HepG2 (cell line): ENCODE data around the gene ITIH2. TPM values are rescaled to one million over a fixed set of nuclear protein-coding genes. Genes with fewer than 3 reads are reported as not detected.

ENCODE experiments used
- CENPT ChIP-seq: sonication (generic); formaldehyde crosslinking; IDR thresholded peaks from 2 replicates; pipeline ENCODE4 v1.8.0; 2022; ENCODE audit warnings: low read depth, mild to moderate bottlenecking, moderate library complexity, missing genetic modification reagents
- CSRNP2 ChIP-seq: sonication (generic); formaldehyde crosslinking; conservative IDR thresholded peaks from 2 replicates; pipeline ENCODE4 v1.8.0; 2022; ENCODE audit warnings: low read depth, missing genetic modification reagents
- ELK4 ChIP-seq: sonication (generic); formaldehyde crosslinking; IDR thresholded peaks from 2 replicates; pipeline ENCODE4 v1.9.0; 2021; ENCODE audit warnings: missing genetic modification reagents, borderline replicate concordance
- GABPB1 ChIP-seq: IDR thresholded peaks from 2 replicates; pipeline ENCODE4 v1.6.1; 2016; ENCODE audit warnings: mild to moderate bottlenecking, missing genetic modification reagents, moderate library complexity, missing compliant biosample characterization
- HDAC6 ChIP-seq: fragments of 200-600 bp; sonication (generic); IDR thresholded peaks from 2 replicates; pipeline ENCODE4 v1.7.0; 2017; ENCODE audit warnings: mild to moderate bottlenecking, antibody characterized with exemption, low read length, low read depth
- HOXA7 ChIP-seq: sonication (generic); formaldehyde crosslinking; IDR thresholded peaks from 2 replicates; pipeline ENCODE4 v1.8.1; 2022; ENCODE audit warnings: mild to moderate bottlenecking, missing genetic modification reagents, moderate library complexity
- MXI1 ChIP-seq: IDR thresholded peaks from 3 replicates; pipeline ENCODE4 v1.6.1; 2012; ENCODE audit warnings: low read depth, low read length, inconsistent platforms, borderline replicate concordance
- NONO ChIP-seq, 2 experiments: fragments of 450-650 bp in 1 of 2; sonication (generic) in 1 of 2; formaldehyde crosslinking in 1 of 2; IDR thresholded peaks in 1 of 2; conservative IDR thresholded peaks in 1 of 2; 2 replicates each; pipeline versions ENCODE4 v1.6.1 to v1.8.0; 2017 to 2022; ENCODE audit warnings: mild to moderate bottlenecking in 1 of 2, missing genetic modification reagents in 1 of 2, moderate library complexity in 1 of 2
- PLRG1 ChIP-seq: fragments of 450-650 bp; conservative IDR thresholded peaks from 2 replicates; pipeline ENCODE4 v1.6.1; 2016
- SAP130 ChIP-seq: IDR thresholded peaks from 2 replicates; pipeline ENCODE4 v1.6.1; 2016; ENCODE audit warnings: low read depth
- SP2 ChIP-seq: sonication (generic); formaldehyde crosslinking; IDR thresholded peaks from 2 replicates; pipeline ENCODE4 v1.5.1; 2020; ENCODE audit warnings: mild to moderate bottlenecking, missing genetic modification reagents
- TCF7 ChIP-seq: sonication (generic); IDR thresholded peaks from 2 replicates; pipeline ENCODE4 v1.6.1; 2016; ENCODE audit warnings: antibody characterized with exemption, low read depth
- U2AF2 ChIP-seq: fragments of 200-400 bp; formaldehyde crosslinking; IDR thresholded peaks from 2 replicates; pipeline ENCODE4 v1.6.1; 2017; ENCODE audit warnings: low read depth, mild to moderate bottlenecking, low read length
- ZBTB38 ChIP-seq: sonication (generic); formaldehyde crosslinking; IDR thresholded peaks from 2 replicates; pipeline ENCODE4 v1.5.1; 2020; ENCODE audit warnings: mild to moderate bottlenecking, missing genetic modification reagents
- ZNF142 ChIP-seq: sonication (generic); formaldehyde crosslinking; IDR thresholded peaks from 2 replicates; pipeline ENCODE4 v1.4.0; 2020; ENCODE audit warnings: missing genetic modification reagents
- ZNF143 ChIP-seq: sonication (generic); formaldehyde crosslinking; IDR thresholded peaks from 2 replicates; pipeline ENCODE4 v1.4.0; 2020; ENCODE audit warnings: missing genetic modification reagents
- ZNF329 ChIP-seq: sonication (generic); formaldehyde crosslinking; IDR thresholded peaks from 2 replicates; pipeline ENCODE4 v1.9.0; 2021; ENCODE audit warnings: low read depth, mild to moderate bottlenecking, missing genetic modification reagents
- ZNF331 ChIP-seq: sonication (generic); formaldehyde crosslinking; IDR thresholded peaks from 2 replicates; pipeline ENCODE4 v1.4.0; 2020; ENCODE audit warnings: missing genetic modification reagents
- ZNF674 ChIP-seq: sonication (generic); formaldehyde crosslinking; IDR thresholded peaks from 2 replicates; pipeline ENCODE4 v1.5.0; 2020; ENCODE audit warnings: low read depth, mild to moderate bottlenecking, missing genetic modification reagents
- ZNF766 ChIP-seq: sonication (generic); formaldehyde crosslinking; IDR thresholded peaks from 2 replicates; pipeline ENCODE4 v1.5.0; 2020; ENCODE audit warnings: missing genetic modification reagents, borderline replicate concordance
- ZNF775 ChIP-seq: sonication (generic); formaldehyde crosslinking; IDR thresholded peaks from 2 replicates; pipeline ENCODE4 v1.4.0; 2020; ENCODE audit warnings: missing genetic modification reagents, mild to moderate bottlenecking, moderate library complexity, borderline replicate concordance
- ZUFSP ChIP-seq: sonication (generic); formaldehyde crosslinking; IDR thresholded peaks from 2 replicates; pipeline ENCODE4 v1.9.0; 2021; ENCODE audit warnings: missing genetic modification reagents, mild to moderate bottlenecking, borderline replicate concordance
- polyA plus RNA-seq, 8 experiments: library from polyadenylated mRNA; depleted of rRNA in 3 of 8; stranded (reverse) in 7 of 8; unstranded in 1 of 8; fragments of >200 nt; fragmentation: Illumina TruSeq in 4 of 8; extraction: Trizol in 4 of 8; gene quantifications; 2 replicates each; pipeline versions ENCODE4 v1.2.1 to v1.2.3, GENCODE V29; 2011 to 2016; ENCODE audit warnings: low read depth in 4 of 8, missing spikeins in 1 of 8, mixed read lengths in 1 of 8; ENCODE audit not compliant: insufficient read depth in 1 of 8
- total RNA-seq, 5 experiments: library from RNA; depleted of rRNA; stranded (reverse); fragments of >200 nt; fragmentation: Illumina TruSeq; extraction: Trizol; gene quantifications; 2 replicates each; pipeline ENCODE4 v1.2.3, GENCODE V29; 2016; ENCODE audit warnings: low read depth in 1 of 5

The ITIH2 gene
- total and polyA plus RNA-seq, 2 of the 13 experiments (the other 11 are each of a cell fraction or from before 2014, with no cell fraction given): 1,197 to 1,427 TPM

GRCh38 chr10:7707102-7707501 is 4.0 kb downstream of the ITIH2 start (continued):
- TF ChIP-seq NONO (IDR thresholded peaks at IDR 0.05) (no peak), NONO (CRISPR knock-in tag; conservative IDR thresholded peaks at IDR 0.05) (no peak), ZNF775 (CRISPR knock-in tag) (no peak), HOXA7 (CRISPR knock-in tag) (no peak), HDAC6 (no peak), U2AF2 (no peak), PLRG1 (no peak), ZNF143 (CRISPR knock-in tag) (no peak), ZUFSP (CRISPR knock-in tag) (no peak), ELK4 (CRISPR knock-in tag) (no peak), ZBTB38 (no peak), ZNF766 (CRISPR knock-in tag) (no peak), ZNF142 (CRISPR knock-in tag) (no peak), TCF7 (peak; percentile 95), MXI1 (no peak), ZNF674 (CRISPR knock-in tag) (no peak), ZNF329 (CRISPR knock-in tag) (no peak), SAP130 (CRISPR knock-in tag) (peak; percentile 72), ZNF331 (CRISPR knock-in tag) (peak; percentile 85), GABPB1 (CRISPR knock-in tag) (no peak; the same call in 1 of the 2 replicates), CENPT (CRISPR knock-in tag) (no peak), SP2 (CRISPR knock-in tag) (no peak), CSRNP2 (CRISPR knock-in tag) (no peak)
